Measurements from ENCODE around the gene USP20.

DNA sequence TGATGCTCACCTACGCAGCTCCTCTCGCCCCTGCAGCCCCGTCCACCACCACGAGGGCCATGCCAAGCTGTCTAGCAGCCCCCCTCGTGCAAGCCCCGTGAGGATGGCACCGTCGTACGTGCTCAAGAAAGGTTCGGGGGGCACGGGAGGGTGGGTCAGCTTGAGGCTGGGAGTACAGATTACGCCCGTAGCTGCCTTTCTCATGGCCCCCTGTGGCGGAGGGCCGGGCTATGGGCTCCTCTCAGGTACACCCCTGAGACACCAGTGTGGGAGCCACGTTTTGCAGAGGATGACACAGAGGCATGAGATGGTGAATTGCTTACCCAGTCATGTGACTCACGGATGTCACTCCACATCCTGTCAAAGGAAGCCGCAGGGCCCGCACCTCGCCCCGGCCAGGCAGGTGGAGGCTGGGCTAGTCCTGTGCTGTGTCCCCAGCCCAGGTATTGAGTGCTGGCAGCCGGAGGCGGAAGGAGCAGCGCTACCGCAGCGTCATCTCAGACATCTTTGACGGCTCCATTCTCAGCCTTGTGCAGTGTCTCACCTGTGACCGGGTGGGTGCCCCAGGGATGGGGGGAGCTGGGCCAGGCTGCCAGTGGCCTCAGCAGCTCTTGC is 33.7 kb downstream of the USP20 start:
- TF ChIP-seq GATA2 (IDR thresholded peaks at IDR 0.05; ENCODE audit: insufficient read depth, insufficient read length, low read depth, low read length), result no peak
- TF ChIP-seq, protein P1, sequence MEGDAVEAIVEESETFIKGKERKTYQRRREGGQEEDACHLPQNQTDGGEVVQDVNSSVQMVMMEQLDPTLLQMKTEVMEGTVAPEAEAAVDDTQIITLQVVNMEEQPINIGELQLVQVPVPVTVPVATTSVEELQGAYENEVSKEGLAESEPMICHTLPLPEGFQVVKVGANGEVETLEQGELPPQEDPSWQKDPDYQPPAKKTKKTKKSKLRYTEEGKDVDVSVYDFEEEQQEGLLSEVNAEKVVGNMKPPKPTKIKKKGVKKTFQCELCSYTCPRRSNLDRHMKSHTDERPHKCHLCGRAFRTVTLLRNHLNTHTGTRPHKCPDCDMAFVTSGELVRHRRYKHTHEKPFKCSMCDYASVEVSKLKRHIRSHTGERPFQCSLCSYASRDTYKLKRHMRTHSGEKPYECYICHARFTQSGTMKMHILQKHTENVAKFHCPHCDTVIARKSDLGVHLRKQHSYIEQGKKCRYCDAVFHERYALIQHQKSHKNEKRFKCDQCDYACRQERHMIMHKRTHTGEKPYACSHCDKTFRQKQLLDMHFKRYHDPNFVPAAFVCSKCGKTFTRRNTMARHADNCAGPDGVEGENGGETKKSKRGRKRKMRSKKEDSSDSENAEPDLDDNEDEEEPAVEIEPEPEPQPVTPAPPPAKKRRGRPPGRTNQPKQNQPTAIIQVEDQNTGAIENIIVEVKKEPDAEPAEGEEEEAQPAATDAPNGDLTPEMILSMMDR (IDR thresholded peaks at IDR 0.05; ENCODE audit: extremely low read depth in 1 of 2, insufficient read depth in 1 of 2, low read depth in 1 of 2, low read length in 2 of 2), result no peak
- TF ChIP-seq, protein P2, sequence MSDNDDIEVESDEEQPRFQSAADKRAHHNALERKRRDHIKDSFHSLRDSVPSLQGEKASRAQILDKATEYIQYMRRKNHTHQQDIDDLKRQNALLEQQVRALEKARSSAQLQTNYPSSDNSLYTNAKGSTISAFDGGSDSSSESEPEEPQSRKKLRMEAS (IDR thresholded peaks at IDR 0.05; ENCODE audit: insufficient read depth, insufficient read length), result no peak
- TF ChIP-seq POLR2A (IDR thresholded peaks at IDR 0.05; ENCODE audit: low read depth, low read length), result no peak
- TF ChIP-seq EZH2 (IDR thresholded peaks at IDR 0.05; ENCODE audit: borderline replicate concordance, low read depth, low read length, severe bottlenecking), result no peak
- no peak for TF ChIP-seq POLR2AphosphoS5 (IDR thresholded peaks at IDR 0.05; ENCODE audit: insufficient read depth, low read depth, low read length)
- no peak for TF ChIP-seq MYC (IDR thresholded peaks at IDR 0.05; ENCODE audit: low read depth, low read length)
